HG03565 (cell line): ENCODE measurements around the gene DNAJB1.
A peak's percentile ranks its signal among the peaks of the same experiment; 100 is the strongest.
"Not testable (repeated sequence)": the region's sequence is repeated elsewhere in the genome, so short reads cannot be mapped to it uniquely, and the experiment has no call there.

Experiments
- ATAC-seq: cut with Tn5 transposase; IDR thresholded peaks from one replicate; pipeline ENCODE4 v1.9.1; 2021; ENCODE audit warnings: mild to moderate bottlenecking, moderate library complexity; ENCODE audit not compliant: unreplicated experiment

Gene DNAJB1

GRCh38 chr19:14517840-14518505, at the start of gene DNAJB1:
Gene DNAJB1, minus strand, starts transcription at chr19:14518397. Its CDS starts 48 bp downstream, at chr19:14518349.
- ATAC-seq = peak; percentile 47

- ATAC-seq = no peak
Observed at GRCh38 chr19:14567079-14567478, 48.9 kb upstream of the DNAJB1 start.

GRCh38 chr19:14566712-14567077, 48.5 kb upstream of the DNAJB1 start:
- ATAC-seq = no peak

GRCh38 chr19:14565765-14566711, 47.8 kb upstream of the DNAJB1 start:
- ATAC-seq = no peak

GRCh38 chr19:14565298-14565679, 47.1 kb upstream of the DNAJB1 start:
- ATAC-seq = no peak

- ATAC-seq = not testable (repeated sequence)
Observed at GRCh38 chr19:14564652-14565297, 46.6 kb upstream of the DNAJB1 start.

GRCh38 chr19:14563989-14564651, 45.9 kb upstream of the DNAJB1 start:
- no peak for ATAC-seq

- ATAC-seq = no peak
Observed at GRCh38 chr19:14563590-14563926, 45.4 kb upstream of the DNAJB1 start.

GRCh38 chr19:14562660-14563589, 44.7 kb upstream of the DNAJB1 start:
- no peak for ATAC-seq

- ATAC-seq = no peak
Observed at GRCh38 chr19:14561847-14562351, 43.7 kb upstream of the DNAJB1 start.

- ATAC-seq = no peak
Observed at GRCh38 chr19:14561249-14561648, 43.1 kb upstream of the DNAJB1 start.

GRCh38 chr19:14560776-14561108, 42.5 kb upstream of the DNAJB1 start:
- no peak for ATAC-seq

- ATAC-seq = no peak
Observed at GRCh38 chr19:14559916-14560775, 41.9 kb upstream of the DNAJB1 start.

GRCh38 chr19:14558370-14559066, 40.3 kb upstream of the DNAJB1 start:
- ATAC-seq = no peak

- peak; percentile 45 for ATAC-seq
Observed at GRCh38 chr19:14556662-14557188, 38.5 kb upstream of the DNAJB1 start.

GRCh38 chr19:14555918-14556661, 37.9 kb upstream of the DNAJB1 start:
- ATAC-seq = peak; percentile 6

- no peak for ATAC-seq
Observed at GRCh38 chr19:14554382-14554812, 36.2 kb upstream of the DNAJB1 start.

- no peak for ATAC-seq
Observed at GRCh38 chr19:14553939-14554243, 35.7 kb upstream of the DNAJB1 start.
